Subcutaneous abdominal adipose tissue (tissue), 5 donors: ENCODE data around the gene TFAP2B.

ENCODE experiments used
- H3K27ac ChIP-seq: one replicate; pipeline ENCODE4 v1.7.0; 2013; ENCODE audit warnings: low read depth, mild to moderate bottlenecking, inconsistent platforms, low read length, moderate library complexity
- H3K27me3 ChIP-seq, 5 donors: one replicate each; pipeline ENCODE4 v1.7.0; 2013; ENCODE audit warnings: low read length in 5 of 5, inconsistent platforms in 1 of 5; ENCODE audit not compliant: control insufficient read depth in 5 of 5, insufficient read depth in 4 of 5
- H3K36me3 ChIP-seq, 5 donors: one replicate each; pipeline ENCODE4 v1.7.0; 2013; ENCODE audit warnings: low read length in 5 of 5; ENCODE audit not compliant: control insufficient read depth in 5 of 5, insufficient read depth in 5 of 5
- H3K4me1 ChIP-seq, 5 donors: one replicate each; pipeline ENCODE4 v1.7.0; 2013; ENCODE audit warnings: low read length in 5 of 5, mild to moderate bottlenecking in 3 of 5, moderate library complexity in 1 of 5; ENCODE audit not compliant: control insufficient read depth in 5 of 5, insufficient read depth in 5 of 5
- H3K4me3 ChIP-seq, 5 donors: one replicate each; pipeline ENCODE4 v1.7.0; 2013; ENCODE audit warnings: low read length in 5 of 5, low read depth in 1 of 5
- H3K9ac ChIP-seq, 5 donors: one replicate each; pipeline ENCODE4 v1.7.0; 2013; ENCODE audit warnings: low read length in 5 of 5, mild to moderate bottlenecking in 4 of 5, moderate library complexity in 3 of 5
- H3K9me3 ChIP-seq, 5 donors: one replicate each; pipeline ENCODE4 v1.7.0; 2013; ENCODE audit warnings: low read length in 5 of 5; ENCODE audit not compliant: control insufficient read depth in 5 of 5
- donor health status: healthy.
- donor health status: healthy.
- donor health status: healthy.
- donor health status: healthy.
- donor health status: healthy.

TFAP2B gene

GRCh38 chr6:50816115-50816675, 2.5 kb upstream of the TFAP2B start:
- Histone ChIP-seq H3K27ac (no peak overlapping the region), H3K27me3 (peaks cover 30 to 41% (median 41%) of the 10 kb centered on the region in 5 donors), H3K4me3 (peak overlapping the region; percentile 51 to 70 (median 66)), H3K9me3 (no peaks in the 10 kb centered on the region), H3K36me3 (no peaks in the 10 kb centered on the region), H3K4me1 (peaks cover 0 to 19% (median 17%) of the 10 kb centered on the region in 5 donors), H3K9ac (peak overlapping the region in 2 of 5 donors; percentile 30 to 64)

- H3K27me3 ChIP-seq = peaks cover 37 to 49% (median 49%) of the 10 kb centered on the region in 5 donors
- H3K9ac ChIP-seq = no peak overlapping the region
- no peak overlapping the region for H3K4me3 ChIP-seq
- no peaks in the 10 kb centered on the region for H3K9me3 ChIP-seq
- H3K27ac ChIP-seq = no peak overlapping the region
- H3K36me3 ChIP-seq = no peaks in the 10 kb centered on the region
- H3K4me1 ChIP-seq = peaks cover 0 to 19% (median 17%) of the 10 kb centered on the region in 5 donors
These were observed 1.6 kb upstream of the TFAP2B start for GRCh38 chr6:50816947-50817645.

- Histone ChIP-seq H3K36me3 (no peaks in the 10 kb centered on the region), H3K27me3 (peaks cover 40 to 54% (median 53%) of the 10 kb centered on the region in 5 donors), H3K27ac (no peak overlapping the region), H3K4me3 (no peak overlapping the region), H3K4me1 (peaks cover 0 to 19% (median 17%) of the 10 kb centered on the region in 5 donors), H3K9ac (no peak overlapping the region), H3K9me3 (no peaks in the 10 kb centered on the region)
These were observed 1.1 kb upstream of the TFAP2B start for GRCh38 chr6:50817646-50817950.

GRCh38 chr6:50818020-50818419, 651 bp upstream of the TFAP2B start:
- no peaks in the 10 kb centered on the region for H3K9me3 ChIP-seq
- no peak overlapping the region for H3K27ac ChIP-seq
- H3K9ac ChIP-seq = no peak overlapping the region
- no peaks in the 10 kb centered on the region for H3K36me3 ChIP-seq
- H3K4me3 ChIP-seq = no peak overlapping the region
- H3K4me1 ChIP-seq = peaks cover 0 to 19% (median 17%) of the 10 kb centered on the region in 5 donors
- peaks cover 44 to 58% (median 57%) of the 10 kb centered on the region in 5 donors for H3K27me3 ChIP-seq

- Histone ChIP-seq H3K4me3 (peak overlapping the region in 3 of 5 donors; percentile 43 to 56 (median 54)), H3K9me3 (no peaks in the 10 kb centered on the region), H3K9ac (no peak overlapping the region), H3K4me1 (peaks cover 0 to 22% (median 19%) of the 10 kb centered on the region in 5 donors), H3K36me3 (no peaks in the 10 kb centered on the region), H3K27ac (no peak overlapping the region), H3K27me3 (peaks cover 58 to 73% (median 65%) of the 10 kb centered on the region in 5 donors)
These were observed 814 bp downstream of the TFAP2B start for GRCh38 chr6:50819466-50819903.

- Histone ChIP-seq H3K4me1 (peaks cover 0 to 22% (median 19%) of the 10 kb centered on the region in 5 donors), H3K36me3 (no peaks in the 10 kb centered on the region), H3K27me3 (peaks cover 54 to 77% (median 69%) of the 10 kb centered on the region in 5 donors), H3K4me3 (peak overlapping the region in 4 of 5 donors; percentile 24 to 51 (median 44)), H3K27ac (no peak overlapping the region), H3K9ac (no peak overlapping the region), H3K9me3 (no peaks in the 10 kb centered on the region)
These were observed 1.5 kb downstream of the TFAP2B start for GRCh38 chr6:50819904-50820868.

GRCh38 chr6:50820869-50821264, 2.2 kb downstream of the TFAP2B start:
- Histone ChIP-seq H3K9ac (no peak overlapping the region), H3K27ac (no peak overlapping the region), H3K36me3 (no peaks in the 10 kb centered on the region), H3K4me1 (peaks cover 0 to 17% (median 15%) of the 10 kb centered on the region in 5 donors), H3K9me3 (no peaks in the 10 kb centered on the region), H3K4me3 (no peak overlapping the region), H3K27me3 (peaks cover 58 to 84% (median 73%) of the 10 kb centered on the region in 5 donors)

GRCh38 chr6:50821441-50822077, 2.9 kb downstream of the TFAP2B start:
- Histone ChIP-seq H3K27me3 (peaks cover 62 to 89% (median 79%) of the 10 kb centered on the region in 5 donors), H3K36me3 (no peaks in the 10 kb centered on the region), H3K9ac (no peak overlapping the region), H3K9me3 (no peaks in the 10 kb centered on the region), H3K4me3 (no peak overlapping the region), H3K27ac (no peak overlapping the region), H3K4me1 (peaks cover 0 to 17% (median 15%) of the 10 kb centered on the region in 5 donors)

- Histone ChIP-seq H3K9me3 (no peaks in the 10 kb centered on the region), H3K36me3 (no peaks in the 10 kb centered on the region), H3K4me3 (no peak overlapping the region), H3K27me3 (peaks cover 65 to 90% (median 81%) of the 10 kb centered on the region in 5 donors), H3K4me1 (peaks cover 0 to 17% (median 15%) of the 10 kb centered on the region in 5 donors), H3K27ac (no peak overlapping the region), H3K9ac (no peak overlapping the region)
These were observed 3.4 kb downstream of the TFAP2B start for GRCh38 chr6:50822078-50822476.
